22Rv1 (cell line): ENCODE data around the gene NRP2.

ENCODE experiments used
- H3K27ac ChIP-seq: fragments of 450-650 bp; 2 replicates; pipeline ENCODE4 v1.5.1; 2017
- ZFX ChIP-seq: fragments of 450-650 bp; IDR thresholded peaks from 2 replicates; pipeline ENCODE4 v1.6.1; 2017; ENCODE audit warnings: antibody characterized with exemption, borderline replicate concordance
- TF ChIP-seq, protein P1 (sequence below): fragments of 450-650 bp; IDR thresholded peaks from 2 replicates; pipeline ENCODE4 v1.5.1; 2017; ENCODE audit warnings: mild to moderate bottlenecking

The NRP2 gene

DNA sequence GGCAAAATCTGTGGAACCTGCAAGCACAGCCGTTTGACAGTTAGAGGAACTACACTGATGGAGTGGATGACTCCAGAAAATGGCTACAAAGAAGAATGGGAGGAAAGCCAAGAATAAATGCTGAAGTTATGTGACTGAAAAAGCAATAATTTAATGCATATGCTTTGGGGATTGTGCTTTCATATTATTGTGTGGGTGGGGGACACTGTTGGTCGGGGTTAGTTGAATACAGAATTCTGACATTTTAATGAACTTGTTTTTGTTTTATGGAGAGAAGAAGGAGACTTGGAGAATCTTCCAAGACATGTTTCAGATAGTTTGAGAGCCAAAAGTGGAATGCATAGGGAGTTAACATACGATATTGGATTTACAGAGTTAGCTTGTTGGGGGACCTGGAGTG is 68.5 kb downstream of the NRP2 start:
- no peak overlapping the region for H3K27ac ChIP-seq
- TF ChIP-seq, protein P1, sequence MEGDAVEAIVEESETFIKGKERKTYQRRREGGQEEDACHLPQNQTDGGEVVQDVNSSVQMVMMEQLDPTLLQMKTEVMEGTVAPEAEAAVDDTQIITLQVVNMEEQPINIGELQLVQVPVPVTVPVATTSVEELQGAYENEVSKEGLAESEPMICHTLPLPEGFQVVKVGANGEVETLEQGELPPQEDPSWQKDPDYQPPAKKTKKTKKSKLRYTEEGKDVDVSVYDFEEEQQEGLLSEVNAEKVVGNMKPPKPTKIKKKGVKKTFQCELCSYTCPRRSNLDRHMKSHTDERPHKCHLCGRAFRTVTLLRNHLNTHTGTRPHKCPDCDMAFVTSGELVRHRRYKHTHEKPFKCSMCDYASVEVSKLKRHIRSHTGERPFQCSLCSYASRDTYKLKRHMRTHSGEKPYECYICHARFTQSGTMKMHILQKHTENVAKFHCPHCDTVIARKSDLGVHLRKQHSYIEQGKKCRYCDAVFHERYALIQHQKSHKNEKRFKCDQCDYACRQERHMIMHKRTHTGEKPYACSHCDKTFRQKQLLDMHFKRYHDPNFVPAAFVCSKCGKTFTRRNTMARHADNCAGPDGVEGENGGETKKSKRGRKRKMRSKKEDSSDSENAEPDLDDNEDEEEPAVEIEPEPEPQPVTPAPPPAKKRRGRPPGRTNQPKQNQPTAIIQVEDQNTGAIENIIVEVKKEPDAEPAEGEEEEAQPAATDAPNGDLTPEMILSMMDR, result no peak
- no peak for TF ChIP-seq ZFX

DNA sequence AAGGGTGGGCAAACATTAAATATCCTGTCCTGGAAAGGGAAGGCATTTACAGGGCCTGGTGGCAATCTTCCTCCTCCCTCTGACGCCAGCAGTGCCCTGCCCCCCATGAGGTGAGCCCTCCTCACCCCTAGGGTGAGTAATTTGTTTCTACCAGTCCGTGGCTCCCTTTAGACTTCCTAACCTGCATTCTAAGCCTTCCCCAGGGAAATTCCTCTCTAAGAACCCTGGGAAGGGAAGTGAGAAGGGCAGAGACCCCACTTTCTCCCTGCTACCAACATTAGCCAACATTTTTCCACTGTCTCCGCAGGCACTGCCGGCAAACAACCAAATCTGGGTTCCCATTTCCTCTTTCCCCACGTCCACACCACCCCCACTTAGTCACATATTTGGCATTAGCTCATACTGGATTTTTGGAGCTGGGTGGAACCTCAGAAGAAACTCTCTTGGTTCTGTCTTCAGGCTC is 69.3 kb downstream of the NRP2 start:
- no peak for TF ChIP-seq ZFX
- TF ChIP-seq, protein P1, result no peak
- H3K27ac ChIP-seq, result no peak overlapping the region

DNA sequence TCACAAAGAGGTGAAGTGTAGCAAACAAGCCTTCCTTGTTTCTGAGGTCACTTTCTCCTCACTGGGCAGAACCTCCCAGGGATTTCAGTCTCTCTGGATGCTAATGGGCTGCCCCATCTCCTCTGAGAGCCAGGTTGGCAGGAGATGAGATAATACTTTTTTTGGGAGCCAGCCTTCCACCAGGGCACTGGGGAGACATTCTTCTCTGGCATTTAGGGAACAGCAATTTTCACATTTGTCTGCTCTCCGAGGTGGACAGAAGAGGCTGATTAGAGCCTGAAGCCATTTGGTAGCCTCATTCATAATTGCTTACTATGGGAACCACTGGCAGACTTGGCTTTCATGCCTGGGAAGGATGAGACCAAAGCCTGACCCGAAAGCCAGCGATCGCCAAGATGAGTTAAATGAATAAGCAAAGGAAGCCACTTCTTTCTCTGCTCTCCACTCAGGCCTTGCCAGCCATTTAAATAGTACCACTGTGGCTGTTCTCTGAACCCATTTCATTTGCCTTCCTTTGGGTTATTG is 70.1 kb downstream of the NRP2 start:
- H3K27ac ChIP-seq, result no peak overlapping the region
- no peak for TF ChIP-seq ZFX
- TF ChIP-seq, protein P1, result no peak

DNA sequence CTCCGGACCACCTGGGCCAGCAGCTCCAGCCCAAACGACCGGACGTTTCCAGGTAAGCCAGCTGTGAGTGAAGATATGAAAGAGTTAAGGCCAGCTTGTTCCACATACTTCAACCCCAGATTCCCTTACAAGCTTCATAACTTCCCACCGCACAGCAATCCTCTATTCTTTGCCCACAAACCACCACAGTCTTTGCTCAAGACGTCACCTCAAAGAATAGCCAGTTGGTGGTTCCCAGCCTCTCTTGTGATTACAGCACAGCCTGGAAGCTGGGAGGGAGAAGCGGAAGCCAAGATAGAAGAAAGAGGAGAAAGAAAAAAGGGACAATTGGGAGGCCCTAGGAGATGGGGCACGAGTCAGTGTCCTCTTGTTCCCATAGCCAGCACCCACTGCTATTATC is 70.6 kb downstream of the NRP2 start:
- no peak for TF ChIP-seq ZFX
- TF ChIP-seq, protein P1, result no peak
- H3K27ac ChIP-seq, result no peak overlapping the region

DNA sequence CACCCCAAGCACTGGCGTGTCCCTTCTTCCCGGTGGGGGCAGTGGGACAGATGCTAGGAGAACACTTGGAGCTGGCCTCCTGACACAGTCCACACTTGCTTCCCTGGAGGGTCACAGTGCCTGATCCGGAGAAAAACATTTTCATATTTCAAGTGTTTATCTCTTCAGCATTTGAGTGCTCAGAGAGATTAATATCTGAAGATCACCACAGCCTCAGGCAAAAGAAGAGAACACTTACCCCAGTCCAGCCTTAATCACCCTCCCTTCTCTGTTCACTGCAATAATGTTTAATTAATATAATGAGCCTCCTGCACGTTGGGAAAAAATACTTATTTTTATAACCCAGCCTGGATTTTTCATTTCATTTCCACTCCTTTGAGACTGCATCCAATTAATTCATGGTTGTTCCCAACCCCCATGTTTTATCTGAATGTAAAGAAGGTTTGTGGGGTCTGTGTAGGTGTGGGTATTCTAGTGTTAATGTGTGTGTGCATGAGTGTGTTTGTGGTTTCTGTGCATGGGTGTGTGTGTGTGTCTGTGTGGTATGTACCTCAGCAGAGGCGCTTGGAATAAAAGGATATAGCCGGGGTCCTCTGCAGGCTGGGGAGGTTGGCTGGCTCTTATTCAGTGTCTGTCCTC is 72.1 kb downstream of the NRP2 start:
- no peak for TF ChIP-seq ZFX
- TF ChIP-seq, protein P1, result no peak
- H3K27ac ChIP-seq, result no peak overlapping the region

DNA sequence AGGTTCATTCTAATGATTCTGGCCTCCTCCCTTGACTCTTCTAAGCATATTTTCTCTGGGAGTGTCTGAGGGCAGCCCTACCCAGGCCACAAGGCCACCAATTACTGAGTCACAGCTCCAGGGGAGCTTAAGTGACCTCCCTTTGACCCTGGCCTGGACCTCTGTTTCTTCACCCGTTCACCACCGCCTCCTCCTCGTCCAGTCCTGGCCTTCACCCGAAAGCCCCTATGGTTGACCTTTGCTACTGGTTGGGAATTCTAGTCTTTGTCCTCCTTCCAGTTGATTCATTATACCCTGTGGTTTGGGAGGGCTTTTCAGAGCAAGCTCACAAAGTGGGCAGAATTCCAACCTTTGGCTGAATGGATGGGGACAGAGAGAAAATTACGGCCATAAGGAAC is 72.6 kb downstream of the NRP2 start:
- no peak for TF ChIP-seq ZFX
- TF ChIP-seq, protein P1, result no peak
- no peak overlapping the region for H3K27ac ChIP-seq

DNA sequence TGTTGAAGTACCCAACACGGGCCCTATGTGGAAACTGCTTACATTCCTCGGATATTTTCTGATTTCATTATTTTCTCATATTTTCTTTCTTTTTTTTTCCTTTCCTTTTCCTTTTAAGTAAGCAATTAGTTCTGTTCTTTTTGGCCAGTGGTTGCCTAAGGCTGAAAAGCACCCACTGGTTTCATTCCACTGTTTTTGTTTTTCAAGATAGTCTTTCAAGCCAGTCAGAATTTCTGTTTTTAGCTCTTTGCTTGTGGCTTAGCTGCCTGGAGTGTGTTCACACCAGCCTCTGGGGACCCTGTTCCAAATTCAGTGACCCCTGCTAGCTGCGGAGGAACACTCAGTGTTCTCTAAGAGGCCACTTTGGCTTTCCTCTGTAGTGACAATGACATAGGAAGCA is 73.6 kb downstream of the NRP2 start:
- TF ChIP-seq ZFX, result no peak
- TF ChIP-seq, protein P1, result no peak
- no peak overlapping the region for H3K27ac ChIP-seq
